22Rv1 (cell line): ENCODE measurements around the gene FADD.

Experiments
- ZFX ChIP-seq: fragments of 450-650 bp; IDR thresholded peaks from 2 replicates; pipeline ENCODE4 v1.6.1; 2017; ENCODE audit warnings: antibody characterized with exemption, borderline replicate concordance
- TF ChIP-seq, protein P1 (sequence below): fragments of 450-650 bp; IDR thresholded peaks from 2 replicates; pipeline ENCODE4 v1.5.1; 2017; ENCODE audit warnings: mild to moderate bottlenecking

DNA sequence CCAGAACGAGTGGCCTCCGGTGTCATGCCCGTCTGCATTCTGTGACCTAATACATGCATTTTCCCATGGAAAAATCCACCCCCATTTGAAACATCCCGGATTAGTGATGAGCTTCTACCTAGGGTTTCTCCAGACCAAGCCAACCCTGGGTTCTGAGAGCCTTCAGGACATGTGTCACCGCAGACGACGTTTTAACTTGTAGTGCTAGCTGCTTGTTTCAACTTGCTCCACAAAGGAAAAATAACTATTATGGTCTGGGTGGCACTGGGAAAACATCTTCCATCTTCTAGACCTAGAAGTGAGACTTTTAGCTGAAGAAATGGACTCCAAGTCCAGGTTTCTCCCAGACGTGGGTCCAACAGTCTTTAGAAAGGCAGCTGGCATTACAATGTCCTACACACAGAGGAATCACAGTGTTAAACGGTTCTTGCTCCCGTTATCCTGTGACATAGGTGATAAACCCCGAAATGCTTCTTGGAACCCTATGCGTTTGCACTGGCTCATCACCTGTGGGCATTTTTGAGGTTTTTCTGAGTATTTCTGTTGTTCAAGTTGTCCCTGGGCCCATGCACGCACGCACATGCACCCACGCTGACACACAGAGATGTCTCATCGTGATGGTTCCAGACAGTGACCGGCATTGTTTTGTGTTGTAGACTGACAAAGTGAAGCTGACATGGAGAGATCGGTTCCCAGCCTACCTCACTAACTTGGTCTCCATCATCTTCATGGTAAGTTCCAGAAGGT lies 46.6 kb upstream of the FADD start:
- TF ChIP-seq, protein P1, sequence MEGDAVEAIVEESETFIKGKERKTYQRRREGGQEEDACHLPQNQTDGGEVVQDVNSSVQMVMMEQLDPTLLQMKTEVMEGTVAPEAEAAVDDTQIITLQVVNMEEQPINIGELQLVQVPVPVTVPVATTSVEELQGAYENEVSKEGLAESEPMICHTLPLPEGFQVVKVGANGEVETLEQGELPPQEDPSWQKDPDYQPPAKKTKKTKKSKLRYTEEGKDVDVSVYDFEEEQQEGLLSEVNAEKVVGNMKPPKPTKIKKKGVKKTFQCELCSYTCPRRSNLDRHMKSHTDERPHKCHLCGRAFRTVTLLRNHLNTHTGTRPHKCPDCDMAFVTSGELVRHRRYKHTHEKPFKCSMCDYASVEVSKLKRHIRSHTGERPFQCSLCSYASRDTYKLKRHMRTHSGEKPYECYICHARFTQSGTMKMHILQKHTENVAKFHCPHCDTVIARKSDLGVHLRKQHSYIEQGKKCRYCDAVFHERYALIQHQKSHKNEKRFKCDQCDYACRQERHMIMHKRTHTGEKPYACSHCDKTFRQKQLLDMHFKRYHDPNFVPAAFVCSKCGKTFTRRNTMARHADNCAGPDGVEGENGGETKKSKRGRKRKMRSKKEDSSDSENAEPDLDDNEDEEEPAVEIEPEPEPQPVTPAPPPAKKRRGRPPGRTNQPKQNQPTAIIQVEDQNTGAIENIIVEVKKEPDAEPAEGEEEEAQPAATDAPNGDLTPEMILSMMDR: no peak
- no peak for TF ChIP-seq ZFX
